C4-2B (cell line): ENCODE measurements around the gene FOXP1.

Source experiments
- CTCF ChIP-seq: fragments of 450-650 bp; conservative IDR thresholded peaks from 2 replicates; pipeline ENCODE4 v1.5.1; 2017; ENCODE audit warnings: mild to moderate bottlenecking
- ZFX ChIP-seq: fragments of 450-650 bp; IDR thresholded peaks from 2 replicates; pipeline ENCODE4 v1.6.1; 2017

GRCh38 chr3:70996082-70996481 is 587.4 kb downstream of the FOXP1 start:
- TF ChIP-seq ZFX (no peak), CTCF (no peak)
